NB4 (cell line): Measurements from ENCODE around the gene DPEP2.

Experiments
- POLR2A ChIP-seq: IDR thresholded peaks from 2 replicates; pipeline ENCODE4 v1.6.1; 2011; ENCODE audit warnings: mild to moderate bottlenecking; ENCODE audit not compliant: insufficient read length; ENCODE audit errors: extremely low read depth
- TF ChIP-seq, protein P1 (sequence below): IDR thresholded peaks from one replicate; pipeline ENCODE4 v1.5.1; 2012; ENCODE audit warnings: low read depth, low read length

DNA sequence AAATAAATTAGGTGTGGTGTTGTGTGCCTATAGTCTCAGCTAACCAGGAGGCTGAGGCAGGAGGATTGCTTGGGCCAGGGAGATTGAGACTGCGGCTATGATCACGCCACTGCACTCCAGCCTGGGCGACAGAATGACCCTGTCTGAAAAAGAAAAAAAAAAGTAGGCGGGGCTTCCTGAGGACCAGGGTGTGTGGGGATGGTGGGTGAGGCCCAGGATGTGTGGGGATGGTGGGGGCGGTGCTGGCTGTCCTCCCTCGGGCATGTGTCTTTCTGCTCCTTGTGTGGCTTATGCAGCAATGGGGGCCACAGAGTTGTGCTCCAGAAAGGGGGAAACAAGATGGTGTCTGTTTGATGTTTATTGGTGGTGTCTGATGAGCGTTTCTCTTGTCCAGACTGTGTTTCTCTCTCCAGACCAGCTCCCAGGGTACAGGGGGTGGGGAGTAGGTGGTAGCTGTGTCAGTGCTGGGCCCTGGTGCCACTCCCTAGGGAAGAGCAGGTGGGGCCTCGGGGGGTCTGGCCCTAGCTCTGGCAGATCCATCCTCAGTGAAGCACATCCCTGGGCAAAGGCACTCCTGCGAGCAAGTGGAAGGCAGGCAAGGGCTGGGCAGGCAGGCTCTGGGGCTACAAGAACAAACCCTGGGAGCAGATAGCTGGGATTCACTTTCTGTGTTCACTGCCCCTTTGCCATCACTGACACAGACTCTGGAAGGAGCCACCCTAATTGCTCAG is 57.6 kb downstream of the DPEP2 start:
- TF ChIP-seq, protein P1, sequence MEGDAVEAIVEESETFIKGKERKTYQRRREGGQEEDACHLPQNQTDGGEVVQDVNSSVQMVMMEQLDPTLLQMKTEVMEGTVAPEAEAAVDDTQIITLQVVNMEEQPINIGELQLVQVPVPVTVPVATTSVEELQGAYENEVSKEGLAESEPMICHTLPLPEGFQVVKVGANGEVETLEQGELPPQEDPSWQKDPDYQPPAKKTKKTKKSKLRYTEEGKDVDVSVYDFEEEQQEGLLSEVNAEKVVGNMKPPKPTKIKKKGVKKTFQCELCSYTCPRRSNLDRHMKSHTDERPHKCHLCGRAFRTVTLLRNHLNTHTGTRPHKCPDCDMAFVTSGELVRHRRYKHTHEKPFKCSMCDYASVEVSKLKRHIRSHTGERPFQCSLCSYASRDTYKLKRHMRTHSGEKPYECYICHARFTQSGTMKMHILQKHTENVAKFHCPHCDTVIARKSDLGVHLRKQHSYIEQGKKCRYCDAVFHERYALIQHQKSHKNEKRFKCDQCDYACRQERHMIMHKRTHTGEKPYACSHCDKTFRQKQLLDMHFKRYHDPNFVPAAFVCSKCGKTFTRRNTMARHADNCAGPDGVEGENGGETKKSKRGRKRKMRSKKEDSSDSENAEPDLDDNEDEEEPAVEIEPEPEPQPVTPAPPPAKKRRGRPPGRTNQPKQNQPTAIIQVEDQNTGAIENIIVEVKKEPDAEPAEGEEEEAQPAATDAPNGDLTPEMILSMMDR: no peak
- no peak for TF ChIP-seq POLR2A
